ENCODE results near the gene KIF18B.

KIF18B gene

GRCh38 chr17:44947461-44948314 lies at the start of gene KIF18B:
TSS of gene KIF18B (minus strand) at chr17:44947773. CDS start at chr17:44936344, 11,429 bp downstream.
- DNase-seq (ENCODE audit: low read depth): peak; percentile 85

- DNase-seq (ENCODE audit: low read depth): no peak
These were observed 48.7 kb upstream of the KIF18B start for GRCh38 chr17:44996304-44996703.

- DNase-seq (ENCODE audit: low read depth): no peak
These were observed 47.9 kb upstream of the KIF18B start for GRCh38 chr17:44995436-44996001.

- DNase-seq (ENCODE audit: low read depth): no peak
These were observed 44.8 kb upstream of the KIF18B start for GRCh38 chr17:44992242-44992939.

- DNase-seq (ENCODE audit: low read depth): no peak
These were observed 43.4 kb upstream of the KIF18B start for GRCh38 chr17:44990994-44991393.

GRCh38 chr17:44989552-44990138 lies 42.1 kb upstream of the KIF18B start:
- DNase-seq (ENCODE audit: low read depth): no peak

- DNase-seq (ENCODE audit: low read depth): no peak
These were observed 40.7 kb upstream of the KIF18B start for GRCh38 chr17:44988044-44988942.

GRCh38 chr17:44983563-44983962 lies 36.0 kb upstream of the KIF18B start:
- DNase-seq (ENCODE audit: low read depth): no peak

GRCh38 chr17:44982113-44982702 lies 34.6 kb upstream of the KIF18B start:
- DNase-seq (ENCODE audit: low read depth): no peak

GRCh38 chr17:44981221-44981968 lies 33.8 kb upstream of the KIF18B start:
- DNase-seq (ENCODE audit: low read depth): peak; percentile 33

- no peak for DNase-seq (ENCODE audit: low read depth)
These were observed 31.9 kb upstream of the KIF18B start for GRCh38 chr17:44979426-44979995.

GRCh38 chr17:44978807-44979206 lies 31.2 kb upstream of the KIF18B start:
- DNase-seq (ENCODE audit: low read depth): no peak

- no peak for DNase-seq (ENCODE audit: low read depth)
These were observed 30.4 kb upstream of the KIF18B start for GRCh38 chr17:44977814-44978550.

- DNase-seq (ENCODE audit: low read depth): no peak
These were observed 29.5 kb upstream of the KIF18B start for GRCh38 chr17:44977065-44977464.

- no peak for DNase-seq (ENCODE audit: low read depth)
These were observed 28.6 kb upstream of the KIF18B start for GRCh38 chr17:44976206-44976605.

- peak; percentile 69 for DNase-seq (ENCODE audit: low read depth)
These were observed 25.4 kb upstream of the KIF18B start for GRCh38 chr17:44972953-44973352.

GRCh38 chr17:44971776-44972483 lies 24.4 kb upstream of the KIF18B start:
- peak; percentile 26 for DNase-seq (ENCODE audit: low read depth)

GRCh38 chr17:44970136-44970741 lies 22.7 kb upstream of the KIF18B start:
- no peak for DNase-seq (ENCODE audit: low read depth)

Data from HS-5 (cell line).